HuH-7 (cell line): Measurements from ENCODE around the gene NMNAT3.
A peak's percentile ranks its signal among the peaks of the same experiment; 100 is the strongest.

ENCODE experiments used
- DNase-seq: peaks from one replicate; pipeline ENCODE4 v3.0.0; 2011; ENCODE audit warnings: low spot score

Gene NMNAT3

DNA sequence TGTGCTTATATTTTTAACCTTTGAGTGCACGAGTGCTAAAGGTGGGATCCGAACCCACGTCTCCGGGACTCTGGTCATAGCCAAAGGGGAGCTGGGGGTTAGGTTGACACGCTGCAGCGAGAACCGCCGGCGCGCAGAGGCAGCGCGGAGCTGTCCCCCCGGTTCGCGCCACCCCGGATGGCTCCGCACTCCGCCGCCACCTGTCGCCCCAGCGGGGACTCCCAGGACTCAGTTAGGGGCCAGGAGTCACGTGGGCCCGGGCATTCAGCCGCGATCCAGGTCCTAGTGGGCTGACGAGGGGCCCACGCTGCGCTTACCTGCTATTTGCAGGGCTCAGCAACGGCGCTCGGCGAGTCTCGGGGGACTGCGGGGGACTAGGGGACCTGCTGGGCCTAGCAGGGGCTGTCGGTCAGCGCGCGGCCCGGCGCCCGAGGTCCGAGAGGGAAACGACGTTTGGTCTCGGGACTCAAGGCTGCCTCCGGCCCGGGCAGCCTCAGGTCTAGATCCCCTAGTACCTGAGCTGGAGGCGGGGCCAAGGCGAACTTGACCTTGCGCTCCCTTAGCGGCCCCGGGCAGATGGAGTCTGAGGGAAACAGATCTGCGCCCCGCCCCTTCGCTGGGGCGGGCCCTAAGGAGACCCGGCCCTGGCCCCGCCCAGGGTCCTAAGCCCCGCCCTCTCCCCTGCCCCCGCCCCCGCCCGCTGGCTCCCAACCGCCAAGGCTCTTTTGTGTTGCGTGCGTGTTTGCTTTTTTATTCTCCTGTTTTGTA is at the start of gene NMNAT3:
NMNAT3 (minus strand) TSS at position 585 of the 768 bp plus-strand sequence. CDS start 50,248 bp downstream, outside the sequence.
- peak; percentile 31 for DNase-seq

GRCh38 chr3:139721370-139721769 is 43.6 kb upstream of the NMNAT3 start:
- DNase-seq: no peak

GRCh38 chr3:139718415-139718814 is 40.6 kb upstream of the NMNAT3 start:
- peak; percentile 33 for DNase-seq

- DNase-seq: no peak
Observed at GRCh38 chr3:139716908-139717485, 39.2 kb upstream of the NMNAT3 start.

DNA sequence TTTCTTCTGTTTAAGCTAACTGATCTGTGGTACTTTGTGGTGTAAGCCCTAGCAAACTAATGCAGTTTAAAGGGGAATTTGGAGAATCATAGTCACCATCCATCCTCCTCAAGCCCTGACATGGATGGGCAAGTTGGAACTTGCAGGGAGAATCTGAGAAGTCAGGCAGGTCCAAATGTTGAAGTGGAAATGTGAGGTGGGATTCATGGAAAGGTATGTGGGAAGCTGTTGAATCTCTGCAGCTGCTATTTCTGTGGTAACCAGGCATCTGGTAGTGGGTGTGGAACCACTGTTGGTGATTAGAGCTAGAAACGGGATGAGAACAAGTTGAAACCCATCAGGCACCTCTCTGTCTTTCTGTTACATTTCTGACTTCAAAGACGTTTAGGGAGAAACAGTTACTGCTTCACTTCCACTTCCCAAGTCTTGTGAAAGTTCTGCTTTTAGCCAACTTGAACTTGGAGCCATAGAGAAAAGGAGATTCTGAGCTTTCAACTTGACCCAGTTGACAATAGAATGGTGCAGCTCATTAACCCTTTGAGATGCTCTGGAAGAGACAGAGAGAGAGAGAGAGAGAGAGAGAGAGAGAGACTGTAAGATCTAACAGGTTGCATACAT is 38.1 kb upstream of the NMNAT3 start:
- DNase-seq: no peak

- no peak for DNase-seq
Observed at GRCh38 chr3:139715166-139715565, 37.4 kb upstream of the NMNAT3 start.

DNA sequence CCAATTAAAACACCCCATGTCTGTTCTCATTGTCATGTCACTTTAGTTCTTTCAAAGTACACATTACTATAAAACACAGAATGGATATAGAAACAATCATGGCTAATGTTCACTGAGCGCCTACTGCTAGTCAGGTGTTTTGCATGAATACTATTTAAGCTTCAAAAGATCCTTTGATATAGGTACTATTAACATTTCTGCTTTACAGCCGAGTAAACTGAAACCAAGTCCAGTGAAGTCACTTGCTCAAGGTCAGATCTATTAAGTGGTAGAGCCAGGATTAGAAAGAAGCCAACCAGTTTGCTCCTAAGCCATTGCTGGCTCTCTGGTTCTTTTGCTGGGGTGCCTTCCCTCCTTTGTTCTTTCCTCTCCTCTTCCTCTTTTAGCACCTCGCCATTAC is 32.4 kb upstream of the NMNAT3 start:
- no peak for DNase-seq

- DNase-seq: no peak
Observed at GRCh38 chr3:139705631-139706030, 27.9 kb upstream of the NMNAT3 start.

- DNase-seq: no peak
Observed at GRCh38 chr3:139696314-139696604, 18.5 kb upstream of the NMNAT3 start.

GRCh38 chr3:139695426-139696313 is 17.9 kb upstream of the NMNAT3 start:
- no peak for DNase-seq

GRCh38 chr3:139695007-139695406 is 17.2 kb upstream of the NMNAT3 start:
- DNase-seq: no peak

- no peak for DNase-seq
Observed at GRCh38 chr3:139694542-139694941, 16.8 kb upstream of the NMNAT3 start.

GRCh38 chr3:139691619-139692018 is 13.8 kb upstream of the NMNAT3 start:
- no peak for DNase-seq

DNA sequence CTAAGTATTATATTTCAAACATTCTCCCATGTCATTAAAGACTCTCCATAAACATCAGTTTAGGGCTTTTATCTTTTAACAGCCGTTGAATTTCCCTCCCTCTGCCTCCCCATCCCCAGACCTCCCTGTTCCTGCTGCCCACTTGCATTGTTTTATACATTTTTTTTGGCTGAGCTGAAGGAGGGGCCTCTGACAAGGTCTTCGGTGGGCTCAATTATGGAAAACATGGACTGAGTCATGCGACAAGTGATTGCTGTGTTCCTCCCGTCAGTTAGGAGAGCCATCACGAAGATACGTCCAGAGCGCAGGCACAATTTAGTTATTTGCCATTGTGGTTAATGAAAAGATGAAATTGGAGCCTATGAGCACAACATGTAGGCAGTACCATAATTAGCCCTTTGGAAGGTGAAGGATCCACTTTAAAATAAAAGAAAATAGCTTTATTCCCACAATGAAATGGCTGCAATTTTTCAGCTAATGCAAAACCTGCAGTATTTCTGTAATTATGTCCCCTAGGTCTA is 12.0 kb upstream of the NMNAT3 start:
- DNase-seq: no peak

DNA sequence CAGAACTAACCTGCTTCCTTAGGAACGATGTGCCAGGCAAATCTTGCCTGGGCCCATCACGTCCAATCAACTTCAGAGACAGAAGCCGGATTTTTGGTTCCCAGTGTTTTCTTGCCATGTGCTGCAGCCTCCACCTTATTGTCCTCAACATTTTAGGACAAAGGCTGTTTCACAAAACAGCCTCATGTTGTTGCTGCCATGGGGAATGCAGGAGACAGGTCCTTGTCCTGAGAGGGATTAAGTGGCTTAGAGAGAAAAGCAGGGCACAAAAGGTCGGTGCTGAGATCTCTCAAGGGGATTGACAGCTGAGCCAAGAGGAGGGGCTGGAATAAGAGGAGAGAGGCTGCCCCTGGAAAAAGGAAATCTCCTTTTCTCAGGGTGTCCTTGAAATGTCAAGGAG is 11.3 kb upstream of the NMNAT3 start:
- no peak for DNase-seq

- no peak for DNase-seq
Observed at GRCh38 chr3:139687431-139687830, 9.7 kb upstream of the NMNAT3 start.

DNA sequence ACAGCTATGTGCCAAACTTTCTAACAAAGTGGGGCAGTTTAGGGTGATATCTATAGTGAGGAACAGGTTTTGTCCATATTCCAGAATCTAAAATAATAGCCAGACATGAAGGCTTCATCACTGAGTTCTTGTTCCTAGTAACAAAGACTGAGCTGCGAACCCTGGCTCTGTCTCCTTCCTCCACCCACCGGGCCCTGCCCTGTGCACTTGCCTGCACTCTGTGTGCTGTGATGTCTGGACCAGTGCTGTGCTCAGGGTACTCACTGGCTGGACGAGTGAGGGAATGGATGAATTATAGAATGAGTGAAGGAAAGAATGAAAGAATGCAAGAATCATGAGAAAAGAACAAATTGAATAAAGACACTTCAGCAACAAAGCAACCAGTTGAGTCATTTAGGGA is 8.9 kb upstream of the NMNAT3 start:
- DNase-seq: no peak

DNA sequence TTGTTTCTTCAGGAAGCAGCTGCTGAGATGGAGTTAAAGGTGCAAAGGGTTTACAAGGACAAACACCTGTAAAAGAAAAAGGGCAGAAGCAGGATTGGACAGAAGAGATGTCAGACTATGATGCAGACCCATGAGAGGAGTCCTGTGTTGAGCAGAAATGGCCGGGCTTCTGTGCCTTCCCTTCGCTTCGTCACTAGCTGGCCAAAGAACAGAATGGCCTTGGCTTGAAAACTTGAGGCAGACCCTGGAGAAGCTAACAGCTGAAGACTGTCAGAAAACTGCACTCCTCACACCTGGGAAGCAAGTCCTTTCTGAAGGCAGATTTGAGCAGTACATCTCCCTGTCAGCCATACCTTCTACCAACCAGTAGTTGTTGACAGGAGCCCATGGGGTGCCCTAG is 8.4 kb upstream of the NMNAT3 start:
- no peak for DNase-seq

DNA sequence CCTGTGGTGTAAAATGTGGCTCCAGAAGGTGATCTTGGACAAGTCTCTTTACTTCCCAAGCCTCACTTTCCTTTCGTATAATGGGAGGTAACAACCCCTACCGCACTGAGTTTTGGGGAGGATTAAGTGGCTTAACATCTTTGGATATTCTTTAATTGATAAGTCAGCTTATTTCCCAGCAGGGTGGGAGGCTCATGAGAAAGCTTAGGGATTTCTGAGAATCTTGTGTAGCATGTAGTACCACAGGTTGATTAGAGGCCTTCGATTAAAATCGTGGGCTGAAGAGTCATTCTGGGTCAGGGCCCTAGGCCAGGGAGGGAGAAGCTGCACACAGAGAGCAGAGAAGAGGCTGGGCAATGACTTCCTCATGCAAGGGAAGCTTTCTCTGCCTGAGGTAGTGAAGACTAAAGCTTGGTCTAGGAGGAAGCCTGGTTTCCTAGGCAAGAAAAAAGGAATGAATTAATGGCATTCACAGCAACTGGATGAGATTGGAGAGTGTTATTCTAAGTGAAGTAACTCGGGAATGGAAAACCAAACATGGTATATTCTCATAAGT is 1.5 kb upstream of the NMNAT3 start:
- DNase-seq: no peak

DNA sequence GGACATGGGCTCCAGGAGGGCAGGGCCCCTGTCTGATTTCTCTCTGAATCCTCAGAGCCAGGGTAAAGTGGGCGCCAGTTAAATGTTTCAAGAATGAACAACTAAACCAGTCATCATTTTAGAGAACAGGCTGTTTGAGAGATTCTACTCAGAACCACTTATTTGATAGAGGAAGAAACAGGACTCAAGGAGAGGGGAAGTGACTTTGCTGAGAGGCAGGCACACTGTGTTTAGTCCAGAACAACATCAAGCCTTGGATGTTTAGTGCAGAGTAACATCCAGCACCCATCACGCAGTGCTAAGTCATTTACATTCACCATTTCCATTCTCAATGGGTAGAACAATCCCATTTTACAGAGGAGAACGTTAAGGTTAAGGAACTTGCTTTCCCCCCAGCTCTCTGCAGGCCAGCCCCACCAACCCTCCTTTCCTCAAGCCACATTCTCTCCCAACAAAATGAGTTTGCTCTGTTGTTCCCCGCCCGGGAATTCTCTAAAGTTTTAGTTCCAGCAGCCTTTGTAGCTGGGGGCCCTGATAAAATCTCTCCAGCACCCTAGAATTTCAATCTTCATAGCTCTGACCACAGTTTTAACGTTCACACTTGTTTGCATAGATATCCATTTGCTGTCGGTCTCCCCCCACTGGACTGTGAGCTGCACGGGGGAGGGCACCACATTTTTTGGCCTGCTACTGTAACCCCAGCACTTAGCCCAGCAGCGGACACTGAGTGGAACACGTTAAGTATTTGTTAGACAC is 962 bp downstream of the NMNAT3 start:
- DNase-seq: no peak

DNA sequence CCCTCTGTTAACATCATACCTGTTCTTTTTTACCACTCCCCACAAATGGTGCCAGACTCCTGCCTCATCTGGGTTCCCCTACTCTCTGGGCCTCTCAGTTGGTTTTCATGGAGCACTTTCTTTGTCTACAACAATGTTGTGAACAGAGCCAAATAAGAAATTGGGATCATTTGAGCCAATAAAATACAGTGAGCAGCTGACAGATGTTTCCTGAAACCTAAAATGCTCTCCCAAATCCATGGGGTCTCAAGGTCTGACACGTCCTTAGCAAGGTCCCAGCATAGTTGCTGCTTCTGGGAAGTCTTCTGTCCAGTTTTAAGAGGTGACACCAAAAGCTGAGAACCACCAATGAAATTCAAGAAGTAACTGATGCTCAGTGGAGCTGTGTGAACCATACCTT is 1.7 kb downstream of the NMNAT3 start:
- DNase-seq: no peak
